HCT116 (cell line): ENCODE measurements around the gene C10orf120. TPM values are rescaled to one million over a fixed set of nuclear protein-coding genes. Genes with fewer than 3 reads are reported as not detected.

Source experiments
- ATAC-seq: fragments of 200-7000 bp; cut with Tn5 transposase; 2 replicates; pipeline ENCODE4 v1.9.1; 2020; ENCODE audit warnings: mild to moderate bottlenecking, moderate library complexity
- BruUV-seq: library from RNA; stranded (reverse); fragments of 400-500 nt; replicated peaks from 2 replicates; lab custom pipeline; 2021; lab: Mats Ljungman, UMichigan
- CTCF ChIA-PET: fragments of 300-600 bp; sonication (Branson Sonifier 250); formaldehyde crosslinking; loops from one replicate; lab custom pipeline; 2021; ENCODE audit warnings: antibody characterized with exemption; lab: Charles Lee
- POLR2A ChIA-PET: fragments of 300-600, 350-600 bp; sonication (Branson Sonifier 250); formaldehyde crosslinking; loops from one replicate; lab custom pipeline; 2021; ENCODE audit warnings: antibody characterized with exemption; lab: Charles Lee
- RAD21 ChIA-PET, 2 experiments: fragments of 300-600 bp; sonication (Branson Sonifier 250); formaldehyde crosslinking; loops; one replicate each; lab custom pipeline; 2023; ENCODE audit warnings: low total read pairs in 2 of 2; ENCODE audit not compliant: uncharacterized antibody in 2 of 2, unreplicated experiment in 2 of 2, low non-redundant PET in 1 of 2; lab: Charles Lee
- DNase-seq: peaks from one replicate; pipeline ENCODE4 v3.0.0-alpha.2; 2010; ENCODE audit warnings: low read depth, low spot score
- H2AFZ ChIP-seq: fragments of 200-600 bp; shearing (Covaris generic), sonication (generic); 2 replicates; pipeline ENCODE4 v1.6.1; 2017; ENCODE audit warnings: low read depth, mixed run types, mixed read lengths, antibody characterized with exemption, low read length; ENCODE audit not compliant: poor library complexity, severe bottlenecking
- H3K27ac ChIP-seq: 2 replicates; pipeline ENCODE4 v1.5.1; 2012; ENCODE audit warnings: low read depth, low read length
- H3K27me3 ChIP-seq: fragments of 200-600 bp; sonication (generic); 2 replicates; pipeline ENCODE4 v1.6.1; 2016; ENCODE audit warnings: mixed run types, low read length, mixed read lengths; ENCODE audit not compliant: insufficient read depth
- H3K36me3 ChIP-seq, 2 experiments: fragments of 200-500 bp in 1 of 2; fragments of 200-600 bp in 1 of 2; sonication (Bioruptor generic) in 1 of 2; sonication (generic) in 1 of 2; 2 replicates each; pipeline versions ENCODE4 v1.5.1 to v1.6.1; 2014 to 2016; ENCODE audit warnings: low read length in 2 of 2, inconsistent platforms in 1 of 2, mixed read lengths in 1 of 2, mixed run types in 1 of 2; ENCODE audit not compliant: insufficient read depth in 2 of 2, control insufficient read depth in 1 of 2
- H3K4me1 ChIP-seq, 2 experiments: fragments of 200-600 bp in 1 of 2; sonication (generic) in 1 of 2; 2 replicates each; pipeline versions ENCODE4 v1.5.1 to v1.6.1; 2012 to 2017; ENCODE audit warnings: low read length in 2 of 2, inconsistent platforms in 1 of 2, mild to moderate bottlenecking in 1 of 2, mixed read lengths in 1 of 2, mixed run types in 1 of 2, moderate library complexity in 1 of 2; ENCODE audit not compliant: insufficient read depth in 2 of 2, control insufficient read depth in 1 of 2
- H3K4me2 ChIP-seq: fragments of 200-600 bp; sonication (generic); 2 replicates; pipeline ENCODE4 v1.6.1; 2017; ENCODE audit warnings: mixed run types, low read length, mixed read lengths
- H3K4me3 ChIP-seq, 2 experiments: fragments of 200-600 bp in 1 of 2; sonication (generic) in 1 of 2; replicated peaks in 1 of 2; 2 replicates each; pipeline ENCODE4 v1.5.1; 2011 to 2016; ENCODE audit warnings: low read length in 2 of 2, control low read depth in 1 of 2, low read depth in 1 of 2, mild to moderate bottlenecking in 1 of 2, mixed read lengths in 1 of 2, mixed run types in 1 of 2
- H3K79me2 ChIP-seq: fragments of 200-600 bp; sonication (generic); 2 replicates; pipeline ENCODE4 v1.6.1; 2017; ENCODE audit warnings: mild to moderate bottlenecking, mixed run types, low read length, moderate library complexity, mixed read lengths; ENCODE audit not compliant: insufficient read depth
- H3K9ac ChIP-seq: fragments of 200-600 bp; sonication (generic); 2 replicates; pipeline ENCODE4 v1.6.1; 2016; ENCODE audit warnings: low read length, mixed read lengths
- H3K9me2 ChIP-seq: fragments of 200-600 bp; sonication (generic), shearing (Covaris generic); 2 replicates; pipeline ENCODE4 v1.6.1; 2017; ENCODE audit warnings: mixed run types, mild to moderate bottlenecking, moderate library complexity; ENCODE audit not compliant: insufficient read depth
- H3K9me3 ChIP-seq, 2 experiments: fragments of 200-500 bp in 1 of 2; fragments of 200-600 bp in 1 of 2; sonication (Bioruptor generic) in 1 of 2; sonication (generic) in 1 of 2; 2 replicates each; pipeline ENCODE4 v1.6.1; 2014 to 2017; ENCODE audit warnings: low read length in 2 of 2, mixed read lengths in 2 of 2, inconsistent platforms in 1 of 2, low read depth in 1 of 2, mild to moderate bottlenecking in 1 of 2, mixed run types in 1 of 2, moderate library complexity in 1 of 2; ENCODE audit not compliant: control insufficient read depth in 1 of 2, insufficient read depth in 1 of 2
- H4K20me1 ChIP-seq: fragments of 200-600 bp; sonication (generic), shearing (Covaris generic); 2 replicates; pipeline ENCODE4 v1.6.1; 2017; ENCODE audit warnings: mixed run types, mild to moderate bottlenecking, moderate library complexity; ENCODE audit not compliant: insufficient read depth
- CBX3 ChIP-seq: IDR thresholded peaks from 2 replicates; pipeline ENCODE4 v1.6.1; 2012; ENCODE audit warnings: low read depth
- CEBPB ChIP-seq: IDR thresholded peaks from 2 replicates; pipeline ENCODE4 v1.6.1; 2012; ENCODE audit warnings: low read depth
- EGR1 ChIP-seq: IDR thresholded peaks from 2 replicates; pipeline ENCODE4 v1.6.1; 2012; ENCODE audit warnings: low read depth
- ELF1 ChIP-seq: IDR thresholded peaks from 2 replicates; pipeline ENCODE4 v1.6.1; 2012; ENCODE audit warnings: low read depth, borderline replicate concordance
- EZH2 ChIP-seq: fragments of 200-600 bp; sonication (generic); IDR thresholded peaks from 2 replicates; pipeline ENCODE4 v1.6.1; 2017; ENCODE audit warnings: antibody characterized with exemption, mixed run types
- EZH2phosphoT487 ChIP-seq: fragments of 200-600 bp; IDR thresholded peaks from 2 replicates; pipeline ENCODE4 v1.6.1; 2018; ENCODE audit warnings: antibody characterized with exemption, borderline replicate concordance
- FOSL1 ChIP-seq: IDR thresholded peaks from 2 replicates; pipeline ENCODE4 v1.6.1; 2012; ENCODE audit warnings: low read depth
- JUND ChIP-seq: IDR thresholded peaks from 2 replicates; pipeline ENCODE4 v1.6.1; 2012
- POLR2A ChIP-seq: IDR thresholded peaks from 2 replicates; pipeline ENCODE4 v1.7.0; 2011; ENCODE audit warnings: borderline replicate concordance; ENCODE audit not compliant: insufficient read depth, insufficient read length; ENCODE audit errors: extremely low read depth
- RAD21 ChIP-seq: IDR thresholded peaks from 2 replicates; pipeline ENCODE4 v1.6.1; 2012; ENCODE audit warnings: low read depth, mild to moderate bottlenecking
- SIN3A ChIP-seq: IDR thresholded peaks from 2 replicates; pipeline ENCODE4 v1.6.1; 2012; ENCODE audit warnings: low read depth
- SP1 ChIP-seq: IDR thresholded peaks from 2 replicates; pipeline ENCODE4 v1.6.1; 2012; ENCODE audit warnings: low read depth
- SRF ChIP-seq: IDR thresholded peaks from 2 replicates; pipeline ENCODE4 v1.6.1; 2012; ENCODE audit warnings: low read depth
- ZFX ChIP-seq: fragments of 450-650 bp; IDR thresholded peaks from 2 replicates; pipeline ENCODE4 v1.6.1; 2017
- ZNF274 ChIP-seq: fragments of 200-500 bp; sonication (Bioruptor generic); IDR thresholded peaks from 2 replicates; pipeline ENCODE4 v1.6.1; 2014; ENCODE audit warnings: mild to moderate bottlenecking, low read depth, low read length, inconsistent platforms
- intact Hi-C: fragments of 100-400 bp; cut with micrococcal nuclease; formaldehyde crosslinking; loops from 2 replicates; pipeline ENCODE4 v1.10.0; 2022
- total RNA-seq: library from RNA; stranded (reverse); gene quantifications from one replicate; pipeline ENCODE4 v1.2.1, GENCODE V29; 2021; ENCODE audit not compliant: unreplicated experiment
- TF ChIP-seq, protein P1 (sequence below), 3 experiments: fragments of 200-600 bp in 1 of 3; sonication (generic) in 1 of 3; IDR thresholded peaks in 2 of 3; conservative IDR thresholded peaks in 1 of 3; 2 replicates each; pipeline ENCODE4 v1.5.1; 2012 to 2017; ENCODE audit warnings: low read depth in 2 of 3, low read length in 2 of 3, antibody characterized with exemption in 1 of 3, borderline replicate concordance in 1 of 3, control low read depth in 1 of 3, mild to moderate bottlenecking in 1 of 3, mixed read lengths in 1 of 3, mixed run types in 1 of 3, moderate library complexity in 1 of 3; ENCODE audit not compliant: insufficient read depth in 1 of 3
- TF ChIP-seq, protein P2 (sequence below): IDR thresholded peaks from 2 replicates; pipeline ENCODE4 v1.6.1; 2012; ENCODE audit warnings: low read depth
- TF ChIP-seq, protein P3 (sequence below): IDR thresholded peaks from 2 replicates; pipeline ENCODE4 v1.6.1; 2012
- TF ChIP-seq, protein P4 (sequence below): IDR thresholded peaks from 2 replicates; pipeline ENCODE4 v1.6.1; 2011; ENCODE audit warnings: mild to moderate bottlenecking, low read length, moderate library complexity; ENCODE audit not compliant: insufficient replicate concordance; ENCODE audit errors: extremely low read depth

The C10orf120 gene
- total RNA-seq, 1 experiment from 2014 or later = not detected

DNA sequence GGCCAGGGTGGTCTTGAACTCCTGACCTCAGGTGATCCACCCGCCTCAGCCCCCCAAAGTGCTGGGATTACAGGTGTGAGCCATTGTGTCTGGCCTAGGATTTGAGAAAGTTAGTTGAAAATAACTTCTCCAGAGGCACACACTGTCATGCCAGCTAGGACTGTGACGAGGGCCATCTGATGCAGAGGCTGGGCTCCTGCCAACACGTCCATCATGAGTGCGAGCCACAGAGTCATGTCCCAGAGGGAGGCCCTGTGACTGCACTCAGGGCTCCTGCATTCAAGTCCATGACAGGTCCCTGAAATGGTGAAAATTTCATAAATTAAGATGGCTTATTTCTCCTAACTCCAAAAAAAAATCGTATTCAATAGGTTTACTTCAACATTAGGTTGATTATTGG is 17.1 kb downstream of the C10orf120 start:
- intact Hi-C loops = no loop called here
- H3K27me3 ChIP-seq = peaks cover 72% of the 10 kb centered on the region
- no peaks in the 10 kb centered on the region for H3K9me3 ChIP-seq
- ChIA-PET POLR2A (no interaction called here), RAD21 (no interaction called here), CTCF (interaction anchor here (1.6 kb wide), 1 partner anchor 34 kb away, joined by 3 read pairs; no protein-coding TSS in a partner anchor)
- H3K9ac ChIP-seq = no peak overlapping the region
- H3K4me1 ChIP-seq = no peaks in the 10 kb centered on the region
- ATAC-seq = no peak
- H4K20me1 ChIP-seq = no peaks in the 10 kb centered on the region
- TF ChIP-seq JUND = no peak
- TF ChIP-seq ZFX = no peak
- TF ChIP-seq FOSL1 = no peak
- TF ChIP-seq EZH2phosphoT487 = no peak
- no peak for TF ChIP-seq POLR2A
- TF ChIP-seq, protein P1, sequence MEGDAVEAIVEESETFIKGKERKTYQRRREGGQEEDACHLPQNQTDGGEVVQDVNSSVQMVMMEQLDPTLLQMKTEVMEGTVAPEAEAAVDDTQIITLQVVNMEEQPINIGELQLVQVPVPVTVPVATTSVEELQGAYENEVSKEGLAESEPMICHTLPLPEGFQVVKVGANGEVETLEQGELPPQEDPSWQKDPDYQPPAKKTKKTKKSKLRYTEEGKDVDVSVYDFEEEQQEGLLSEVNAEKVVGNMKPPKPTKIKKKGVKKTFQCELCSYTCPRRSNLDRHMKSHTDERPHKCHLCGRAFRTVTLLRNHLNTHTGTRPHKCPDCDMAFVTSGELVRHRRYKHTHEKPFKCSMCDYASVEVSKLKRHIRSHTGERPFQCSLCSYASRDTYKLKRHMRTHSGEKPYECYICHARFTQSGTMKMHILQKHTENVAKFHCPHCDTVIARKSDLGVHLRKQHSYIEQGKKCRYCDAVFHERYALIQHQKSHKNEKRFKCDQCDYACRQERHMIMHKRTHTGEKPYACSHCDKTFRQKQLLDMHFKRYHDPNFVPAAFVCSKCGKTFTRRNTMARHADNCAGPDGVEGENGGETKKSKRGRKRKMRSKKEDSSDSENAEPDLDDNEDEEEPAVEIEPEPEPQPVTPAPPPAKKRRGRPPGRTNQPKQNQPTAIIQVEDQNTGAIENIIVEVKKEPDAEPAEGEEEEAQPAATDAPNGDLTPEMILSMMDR (IDR thresholded peaks at IDR 0.05 in 2 of 3, conservative IDR thresholded peaks at IDR 0.05 in 1 of 3; ENCODE audit: borderline replicate concordance in 1 of 3, insufficient read depth in 1 of 3, low read depth in 2 of 3, low read length in 2 of 3) = no peak
- no peak for TF ChIP-seq SP1
- no peak for TF ChIP-seq SIN3A
- no peak for TF ChIP-seq ZNF274
- no peak for TF ChIP-seq RAD21
- TF ChIP-seq SRF = no peak
- no peak for TF ChIP-seq ELF1
- TF ChIP-seq EZH2 = no peak
- TF ChIP-seq, protein P2, sequence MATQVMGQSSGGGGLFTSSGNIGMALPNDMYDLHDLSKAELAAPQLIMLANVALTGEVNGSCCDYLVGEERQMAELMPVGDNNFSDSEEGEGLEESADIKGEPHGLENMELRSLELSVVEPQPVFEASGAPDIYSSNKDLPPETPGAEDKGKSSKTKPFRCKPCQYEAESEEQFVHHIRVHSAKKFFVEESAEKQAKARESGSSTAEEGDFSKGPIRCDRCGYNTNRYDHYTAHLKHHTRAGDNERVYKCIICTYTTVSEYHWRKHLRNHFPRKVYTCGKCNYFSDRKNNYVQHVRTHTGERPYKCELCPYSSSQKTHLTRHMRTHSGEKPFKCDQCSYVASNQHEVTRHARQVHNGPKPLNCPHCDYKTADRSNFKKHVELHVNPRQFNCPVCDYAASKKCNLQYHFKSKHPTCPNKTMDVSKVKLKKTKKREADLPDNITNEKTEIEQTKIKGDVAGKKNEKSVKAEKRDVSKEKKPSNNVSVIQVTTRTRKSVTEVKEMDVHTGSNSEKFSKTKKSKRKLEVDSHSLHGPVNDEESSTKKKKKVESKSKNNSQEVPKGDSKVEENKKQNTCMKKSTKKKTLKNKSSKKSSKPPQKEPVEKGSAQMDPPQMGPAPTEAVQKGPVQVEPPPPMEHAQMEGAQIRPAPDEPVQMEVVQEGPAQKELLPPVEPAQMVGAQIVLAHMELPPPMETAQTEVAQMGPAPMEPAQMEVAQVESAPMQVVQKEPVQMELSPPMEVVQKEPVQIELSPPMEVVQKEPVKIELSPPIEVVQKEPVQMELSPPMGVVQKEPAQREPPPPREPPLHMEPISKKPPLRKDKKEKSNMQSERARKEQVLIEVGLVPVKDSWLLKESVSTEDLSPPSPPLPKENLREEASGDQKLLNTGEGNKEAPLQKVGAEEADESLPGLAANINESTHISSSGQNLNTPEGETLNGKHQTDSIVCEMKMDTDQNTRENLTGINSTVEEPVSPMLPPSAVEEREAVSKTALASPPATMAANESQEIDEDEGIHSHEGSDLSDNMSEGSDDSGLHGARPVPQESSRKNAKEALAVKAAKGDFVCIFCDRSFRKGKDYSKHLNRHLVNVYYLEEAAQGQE = no peak
- no peak for TF ChIP-seq CEBPB
- TF ChIP-seq, protein P3, sequence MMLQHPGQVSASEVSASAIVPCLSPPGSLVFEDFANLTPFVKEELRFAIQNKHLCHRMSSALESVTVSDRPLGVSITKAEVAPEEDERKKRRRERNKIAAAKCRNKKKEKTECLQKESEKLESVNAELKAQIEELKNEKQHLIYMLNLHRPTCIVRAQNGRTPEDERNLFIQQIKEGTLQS = no peak
- TF ChIP-seq, protein P4, sequence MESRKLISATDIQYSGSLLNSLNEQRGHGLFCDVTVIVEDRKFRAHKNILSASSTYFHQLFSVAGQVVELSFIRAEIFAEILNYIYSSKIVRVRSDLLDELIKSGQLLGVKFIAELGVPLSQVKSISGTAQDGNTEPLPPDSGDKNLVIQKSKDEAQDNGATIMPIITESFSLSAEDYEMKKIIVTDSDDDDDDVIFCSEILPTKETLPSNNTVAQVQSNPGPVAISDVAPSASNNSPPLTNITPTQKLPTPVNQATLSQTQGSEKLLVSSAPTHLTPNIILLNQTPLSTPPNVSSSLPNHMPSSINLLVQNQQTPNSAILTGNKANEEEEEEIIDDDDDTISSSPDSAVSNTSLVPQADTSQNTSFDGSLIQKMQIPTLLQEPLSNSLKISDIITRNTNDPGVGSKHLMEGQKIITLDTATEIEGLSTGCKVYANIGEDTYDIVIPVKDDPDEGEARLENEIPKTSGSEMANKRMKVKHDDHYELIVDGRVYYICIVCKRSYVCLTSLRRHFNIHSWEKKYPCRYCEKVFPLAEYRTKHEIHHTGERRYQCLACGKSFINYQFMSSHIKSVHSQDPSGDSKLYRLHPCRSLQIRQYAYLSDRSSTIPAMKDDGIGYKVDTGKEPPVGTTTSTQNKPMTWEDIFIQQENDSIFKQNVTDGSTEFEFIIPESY = no peak
- no peak for TF ChIP-seq EGR1
- no peak for TF ChIP-seq CBX3
- H3K36me3 ChIP-seq = no peaks in the 10 kb centered on the region
- no peaks in the 10 kb centered on the region for H3K9me2 ChIP-seq
- no peak overlapping the region for H3K4me3 ChIP-seq
- no peaks in the 10 kb centered on the region for H3K79me2 ChIP-seq
- BruUV-seq = no TSS peak
- H3K27ac ChIP-seq = no peak overlapping the region
- H3K4me2 ChIP-seq = no peak overlapping the region
- no peak overlapping the region for H2AFZ ChIP-seq
- no peak for DNase-seq
